Glomerular visceral epithelial cell (primary cell): Measurements from ENCODE around the gene TTC28.
A peak's percentile ranks its signal among the peaks of the same experiment; 100 is the strongest.
"Not testable (repeated sequence)": the region's sequence is repeated elsewhere in the genome, so short reads cannot be mapped to it uniquely, and the experiment has no call there.

Experiments used
- DNase-seq: peaks from one replicate; pipeline ENCODE4 v3.0.0-alpha.2; 2016; ENCODE audit errors: extremely low spot score

The TTC28 gene

DNA sequence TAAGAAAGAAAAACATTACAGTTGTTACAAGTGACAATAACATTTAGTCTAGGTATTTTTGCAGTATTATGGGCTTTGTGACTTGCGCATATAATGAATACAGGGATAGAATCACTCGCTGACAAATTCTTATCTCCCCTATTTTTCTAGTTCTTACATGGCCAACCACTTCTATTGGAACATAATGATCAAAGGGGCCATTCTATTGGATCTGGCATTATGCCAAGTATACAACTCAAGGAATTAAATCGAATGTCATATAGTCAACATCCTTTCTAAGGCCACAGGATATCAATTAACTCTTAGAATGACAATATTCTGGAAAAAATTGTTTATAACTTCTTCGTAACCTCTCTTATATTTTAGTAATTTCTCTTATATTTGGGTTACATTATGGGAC, 272.0 kb downstream of the TTC28 start:
- no peak for DNase-seq

DNA sequence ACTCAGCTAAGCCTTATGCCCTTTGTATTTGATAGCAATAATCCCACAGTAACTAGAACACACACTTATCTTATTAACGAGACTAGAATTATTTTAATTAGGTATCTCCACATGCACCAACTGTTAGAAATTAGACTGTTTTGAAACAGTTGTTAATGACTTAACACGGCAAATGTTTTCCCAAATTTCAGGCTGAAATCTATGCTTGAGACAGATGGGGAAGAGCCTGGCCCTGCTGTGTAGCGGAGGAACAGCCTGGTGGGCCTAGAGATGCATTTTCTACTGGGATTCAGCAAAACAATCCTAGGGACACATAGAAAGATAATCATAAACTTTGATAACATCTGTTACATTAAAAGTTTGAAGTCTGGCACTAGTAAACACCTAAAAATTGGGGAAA, 273.4 kb downstream of the TTC28 start:
- DNase-seq, result no peak

DNA sequence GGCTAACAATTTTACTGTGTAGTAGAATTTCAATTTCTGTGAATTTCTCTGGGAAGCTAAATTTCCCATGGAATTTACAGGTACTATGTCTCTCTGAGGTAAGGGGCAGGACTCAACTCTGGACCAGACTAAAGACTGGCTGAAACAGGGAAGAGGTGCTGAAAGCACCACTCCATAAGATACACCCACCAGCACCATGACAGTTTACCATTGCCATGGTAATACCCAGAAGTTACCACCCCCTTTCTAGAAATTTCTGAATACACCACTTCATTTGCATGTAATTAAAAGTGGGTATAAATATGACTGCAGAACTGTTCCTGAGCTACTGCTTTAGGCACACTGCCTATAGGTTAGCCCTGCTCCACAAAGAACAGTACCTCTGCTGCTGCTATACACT, 274.1 kb downstream of the TTC28 start:
- no peak for DNase-seq

DNA sequence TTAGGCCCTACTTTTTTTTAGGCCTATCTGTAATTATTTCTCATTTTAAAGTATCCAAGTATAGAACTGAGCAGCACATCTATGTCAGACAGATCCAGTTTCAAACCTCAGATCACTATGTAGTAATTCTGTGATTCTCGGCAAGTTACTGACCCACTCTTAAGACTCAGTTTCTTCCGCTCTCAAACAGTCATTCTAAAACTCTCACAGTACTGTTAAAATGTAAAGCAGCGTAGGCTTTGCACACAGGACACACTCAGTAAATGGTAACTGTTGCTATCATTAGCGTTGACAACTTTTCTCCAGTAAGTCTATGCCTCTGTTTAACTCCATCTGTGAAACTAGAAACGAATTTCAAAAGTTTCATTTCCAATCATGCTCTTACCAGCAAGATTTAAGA, 277.1 kb downstream of the TTC28 start:
- no peak for DNase-seq

DNA sequence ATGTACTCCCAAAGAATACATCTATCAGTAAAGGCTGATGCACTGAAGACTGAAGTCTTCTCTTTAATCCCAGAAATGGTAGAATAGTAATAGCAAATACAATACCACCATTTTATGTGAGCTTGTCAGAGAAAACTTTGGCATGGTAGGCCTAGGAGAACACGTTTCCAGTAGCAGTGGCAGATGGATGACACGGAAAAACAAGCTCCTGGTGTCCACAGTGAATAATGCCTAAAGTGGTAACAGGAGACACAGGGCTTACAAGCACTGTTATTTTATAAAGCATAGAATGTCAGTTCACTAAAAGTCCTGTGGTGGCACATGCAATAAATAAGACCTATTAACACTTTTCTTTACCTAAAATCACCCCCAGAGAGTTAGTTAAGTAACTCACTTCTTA, 277.6 kb downstream of the TTC28 start:
- DNase-seq, result no peak

DNA sequence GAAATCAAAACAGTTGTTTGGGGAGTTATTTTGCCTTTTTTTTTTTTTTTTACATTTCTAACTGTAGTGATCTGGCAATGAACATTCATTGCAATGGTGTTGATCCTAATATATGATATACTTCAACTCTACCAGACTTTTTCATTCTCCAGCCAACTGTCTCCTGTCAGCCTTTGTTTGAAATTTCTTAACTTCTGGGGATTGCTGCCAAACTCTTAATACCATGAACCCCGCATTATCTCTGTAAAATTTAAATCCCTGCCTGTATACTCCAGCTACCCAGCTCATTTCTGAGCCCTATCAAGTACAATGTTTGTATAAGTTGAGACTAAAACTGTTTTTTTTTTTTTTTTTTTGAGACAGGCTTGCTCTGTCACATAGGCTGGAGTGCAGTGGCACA, 280.7 kb downstream of the TTC28 start:
- no peak for DNase-seq

DNA sequence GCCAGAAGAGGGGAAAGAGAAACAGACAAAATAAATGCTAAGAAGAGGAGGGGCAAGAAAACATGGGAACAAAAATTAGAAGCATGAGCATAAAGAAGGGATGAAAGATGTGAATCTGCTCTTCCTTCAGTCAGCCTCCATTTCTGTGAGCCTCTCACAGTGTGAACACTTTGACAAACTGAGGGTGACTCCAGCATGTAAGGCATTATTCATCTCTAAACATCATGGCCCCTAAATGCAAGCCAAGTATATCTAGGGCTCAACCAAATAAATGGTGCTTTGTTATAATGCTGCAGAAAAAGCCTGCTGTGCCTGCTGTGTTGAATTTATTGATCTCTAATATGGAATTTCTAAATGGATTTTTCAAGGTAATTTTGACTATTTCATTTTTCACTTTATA, 281.3 kb downstream of the TTC28 start:
- DNase-seq, result no peak

DNA sequence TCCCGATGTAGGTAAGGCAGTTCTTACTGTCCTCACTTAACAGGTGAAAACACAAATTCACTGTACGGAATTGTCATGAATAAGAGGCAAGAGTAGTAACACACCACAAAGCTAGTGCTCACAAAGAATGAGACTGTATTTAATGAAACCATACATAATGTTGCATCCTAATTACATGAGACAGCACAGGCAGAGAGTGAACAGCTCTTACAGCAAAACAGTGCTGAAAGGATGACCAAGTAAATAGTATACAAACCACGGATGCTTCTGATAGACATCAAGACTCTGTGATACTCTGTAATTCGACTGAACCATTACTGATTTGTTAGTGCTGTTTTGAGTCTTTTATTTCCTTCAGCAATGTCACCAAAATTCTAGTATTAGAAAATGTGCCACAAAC, 282.3 kb downstream of the TTC28 start:
- DNase-seq, result no peak

DNA sequence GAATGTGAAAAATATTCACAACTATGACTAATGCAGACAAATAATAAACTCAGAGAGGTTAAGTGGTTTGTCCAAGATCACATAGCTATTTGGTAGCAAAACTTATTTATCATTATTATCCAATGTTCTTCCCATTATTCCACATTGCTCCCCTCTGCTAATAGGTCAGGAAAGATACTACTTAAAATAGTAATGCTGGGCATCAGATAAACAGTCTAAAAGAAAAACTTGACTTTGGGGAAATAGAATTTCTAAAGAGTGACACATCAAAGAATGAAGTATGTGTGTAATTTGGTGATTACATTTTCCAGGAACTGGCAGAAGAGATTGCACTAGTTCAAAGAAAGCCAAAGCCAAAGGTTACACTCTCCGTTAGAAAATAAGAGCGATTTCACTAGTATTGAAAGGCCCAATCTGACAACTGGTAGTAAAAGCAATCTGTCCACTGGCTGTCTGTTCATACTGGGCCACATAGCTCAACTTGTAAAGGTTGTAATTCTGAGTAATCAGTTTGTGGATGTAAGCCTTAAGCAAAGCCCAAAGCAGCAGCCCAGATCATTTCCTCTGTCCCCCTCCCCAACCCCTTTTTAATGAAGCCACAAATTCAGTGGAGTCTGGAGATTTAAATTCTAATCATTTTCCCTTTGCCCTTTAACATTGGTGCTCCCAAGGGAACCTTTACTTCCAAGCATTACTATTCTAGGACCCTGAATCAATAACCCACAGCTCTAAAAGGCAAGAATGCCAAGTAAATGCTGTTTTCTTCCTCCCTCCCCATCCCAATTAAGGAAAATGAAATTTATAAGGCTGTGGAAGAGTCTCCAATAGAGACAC, 283.5 kb downstream of the TTC28 start:
- peak; percentile 7 for DNase-seq

DNA sequence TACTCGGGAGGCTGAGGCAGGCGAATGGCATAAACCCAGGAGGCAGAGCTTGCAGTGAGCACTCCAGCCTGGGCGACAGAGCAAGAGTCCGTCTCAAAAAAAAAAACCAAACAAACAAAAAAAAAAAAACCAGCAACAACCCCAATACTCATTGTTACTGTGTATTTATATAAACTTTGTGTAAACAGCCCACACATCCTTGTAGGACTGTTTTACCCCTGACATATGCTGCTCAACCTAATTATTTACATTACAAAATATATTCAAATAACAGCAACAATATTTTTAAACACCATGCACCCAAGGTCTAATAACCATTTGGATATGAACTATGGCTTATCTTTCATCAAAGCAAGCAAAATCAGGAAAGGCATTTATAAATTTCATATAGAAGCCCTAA, 284.1 kb downstream of the TTC28 start:
- no peak for DNase-seq

DNA sequence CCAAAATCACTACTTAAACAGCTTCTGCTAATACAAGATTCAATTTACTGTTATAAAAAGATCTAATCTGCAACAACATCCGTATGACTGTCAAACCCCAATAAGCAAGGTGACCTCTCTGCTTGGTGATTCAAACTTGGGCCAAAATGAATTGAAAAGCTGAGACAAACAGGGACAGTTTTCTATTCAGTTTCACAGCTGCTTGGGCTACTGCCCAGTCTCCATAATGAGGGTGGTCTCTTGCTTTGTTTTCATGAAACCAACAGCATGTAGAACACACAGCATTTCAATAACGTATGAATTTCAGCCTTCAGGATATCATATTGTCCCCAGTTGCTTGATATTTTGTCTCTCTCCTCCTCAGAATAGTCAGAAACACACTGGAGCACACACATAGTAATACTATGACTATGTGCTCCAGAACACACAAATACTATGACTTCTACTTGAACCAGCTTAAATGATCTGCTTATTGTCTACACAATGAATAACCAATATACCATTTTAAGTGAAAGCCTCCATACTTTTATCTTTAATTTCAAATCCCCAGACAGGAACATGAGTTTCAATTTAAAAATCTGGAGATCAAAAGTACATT, 285.0 kb downstream of the TTC28 start:
- no peak for DNase-seq

DNA sequence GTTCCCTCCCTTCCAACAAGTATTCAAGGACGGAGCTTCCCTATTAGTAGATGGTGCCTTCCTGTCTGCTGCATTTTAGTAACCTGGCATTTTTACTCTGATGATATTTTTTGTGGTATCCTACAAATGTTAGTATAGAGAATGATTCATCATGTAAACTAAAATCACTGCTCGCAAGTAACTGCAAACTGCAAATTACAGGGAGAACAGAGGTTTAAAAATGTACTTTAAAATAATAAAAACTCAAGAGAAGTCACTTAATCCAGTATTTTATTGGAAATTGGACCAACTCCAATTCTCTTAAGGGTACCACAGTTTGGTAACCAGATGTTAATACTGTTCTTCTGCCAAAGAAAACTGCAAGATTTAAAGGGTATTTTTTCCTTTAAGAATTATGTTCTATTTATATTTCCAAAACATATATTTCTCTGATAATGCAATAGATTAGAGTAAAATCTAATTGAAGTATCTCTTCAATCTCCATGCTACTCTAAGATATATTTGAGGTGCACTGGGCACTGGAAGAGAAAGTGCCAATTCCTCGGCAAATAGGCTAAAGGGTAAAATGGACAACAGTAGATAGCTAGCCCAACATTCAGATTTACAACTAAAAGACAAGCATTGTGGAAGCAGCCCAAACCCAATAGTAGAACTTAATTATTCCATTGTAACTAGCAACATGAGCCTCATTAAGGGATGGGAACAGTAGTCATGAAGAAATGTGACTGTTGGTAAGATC, 298.0 kb downstream of the TTC28 start:
- peak; percentile 15 for DNase-seq

DNA sequence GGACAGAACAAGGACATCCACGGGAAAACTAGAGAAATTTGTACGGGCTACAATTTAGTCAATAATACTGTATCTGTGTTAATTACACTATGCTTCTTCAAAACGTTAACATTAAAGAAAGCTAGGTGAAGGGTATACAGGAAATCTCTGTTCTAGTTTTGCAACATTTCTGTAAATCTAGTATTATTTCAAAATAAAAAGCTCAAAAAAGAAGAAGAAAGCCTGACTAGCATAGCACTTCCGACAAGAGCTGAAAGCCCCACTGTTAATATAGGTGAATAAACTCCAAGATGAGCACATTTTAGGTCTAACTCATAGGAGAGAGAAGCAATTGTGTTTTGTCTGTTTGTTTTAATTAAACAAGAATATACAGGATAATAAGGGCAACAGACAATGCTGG, 299.7 kb downstream of the TTC28 start:
- DNase-seq, result no peak

DNA sequence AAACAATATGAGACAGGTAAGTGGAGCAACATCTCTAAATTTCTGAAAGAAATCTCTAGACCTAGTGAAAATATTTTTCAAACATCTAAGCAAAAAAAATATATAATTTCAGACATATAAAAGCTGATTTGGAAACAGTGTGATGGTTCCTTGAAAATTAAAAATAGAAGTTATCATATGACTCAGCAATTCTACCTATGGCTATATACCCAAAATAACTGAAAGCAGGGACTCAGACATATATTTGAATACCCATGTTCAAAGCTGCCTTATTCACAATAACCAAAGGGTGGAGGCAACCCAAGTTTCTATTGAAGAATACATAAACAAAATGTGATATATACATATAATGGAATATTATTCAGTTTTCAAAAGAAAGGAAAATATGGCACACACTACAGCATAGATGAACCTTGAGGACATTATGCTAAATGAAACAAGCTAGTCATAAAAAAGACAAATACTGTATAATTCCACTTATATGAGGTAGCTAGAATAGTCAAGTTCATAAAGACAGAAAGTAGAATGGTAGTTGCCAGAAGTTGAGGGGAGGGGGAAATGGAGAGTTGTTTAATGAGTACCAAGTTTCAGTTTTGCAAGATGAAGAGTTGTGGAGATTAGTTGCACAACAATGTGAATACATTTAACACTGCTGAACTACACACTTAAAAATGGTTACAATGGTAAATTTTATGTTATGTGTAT, 300.4 kb downstream of the TTC28 start:
- no peak for DNase-seq

DNA sequence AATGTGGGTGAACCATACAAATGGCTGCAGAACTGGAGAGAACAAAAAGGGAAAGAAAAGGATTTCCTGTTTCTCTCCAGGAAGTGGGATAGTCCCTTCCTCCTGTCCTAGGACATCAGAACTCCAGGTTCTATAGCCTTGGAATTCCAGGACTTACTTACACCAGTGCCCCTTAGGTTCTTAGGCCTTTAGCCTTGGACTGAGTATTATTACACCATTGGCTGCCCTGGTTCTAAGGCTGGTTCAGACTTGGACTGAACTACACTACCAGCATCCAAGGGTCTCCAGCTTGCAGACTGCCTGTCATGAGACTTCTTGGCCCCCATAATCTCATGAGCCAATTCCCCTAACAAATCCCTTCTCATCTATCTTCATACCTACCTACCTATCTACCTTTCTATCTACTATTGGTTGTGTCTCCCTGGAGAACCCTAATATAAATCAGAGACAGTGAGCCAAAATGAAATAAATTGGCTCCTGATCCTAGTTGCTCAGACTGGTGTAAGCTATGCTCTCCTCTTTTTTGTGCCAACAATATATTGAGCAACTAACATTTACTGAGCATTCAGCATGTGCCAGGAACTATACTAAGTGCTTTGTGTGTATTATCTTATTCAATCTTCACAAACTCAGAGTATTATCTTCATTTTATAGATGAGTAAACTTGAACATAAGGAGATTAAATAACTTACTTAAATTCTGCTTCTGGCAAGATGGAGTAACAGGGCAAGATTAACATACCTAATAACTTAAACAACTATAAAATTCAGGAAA, 303.7 kb downstream of the TTC28 start:
- DNase-seq, result no peak

DNA sequence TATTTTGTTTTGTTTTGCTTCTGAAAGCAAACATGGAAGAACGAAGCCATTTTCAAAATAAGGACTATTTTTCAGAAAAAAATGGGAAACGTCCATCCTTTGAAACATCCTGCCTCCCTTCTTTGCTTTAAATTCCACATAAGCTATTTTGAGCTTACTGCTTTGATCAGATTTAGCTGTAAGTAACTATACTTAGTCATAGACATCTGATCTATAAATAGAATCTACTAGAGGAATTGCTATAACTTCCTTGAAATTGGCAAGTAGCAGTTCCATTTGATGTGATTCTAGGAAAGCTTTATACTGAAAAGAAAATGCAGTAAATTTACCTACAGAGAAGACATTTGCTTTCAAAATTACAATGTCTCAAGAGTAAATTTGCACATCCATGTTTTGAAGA, 305.8 kb downstream of the TTC28 start:
- DNase-seq, result no peak

DNA sequence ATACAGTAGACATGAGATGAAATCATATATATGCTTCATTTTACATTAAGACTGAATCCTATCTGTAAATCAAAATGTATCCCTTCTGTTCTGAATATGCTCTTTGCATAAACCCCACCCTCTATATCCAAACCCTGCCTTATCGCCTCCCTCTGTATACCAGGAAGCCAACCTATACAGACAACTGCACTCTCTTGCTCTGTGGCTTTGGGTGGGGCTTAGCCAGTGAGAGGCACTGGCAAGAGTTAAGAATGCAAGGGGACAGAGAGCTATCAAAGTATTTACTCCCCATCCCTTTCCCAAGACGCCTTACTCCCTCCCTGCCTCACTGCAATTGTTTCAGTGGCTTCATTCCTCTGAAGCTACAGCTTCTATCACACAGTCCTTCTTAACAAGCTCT, 309.8 kb downstream of the TTC28 start:
- no peak for DNase-seq

DNA sequence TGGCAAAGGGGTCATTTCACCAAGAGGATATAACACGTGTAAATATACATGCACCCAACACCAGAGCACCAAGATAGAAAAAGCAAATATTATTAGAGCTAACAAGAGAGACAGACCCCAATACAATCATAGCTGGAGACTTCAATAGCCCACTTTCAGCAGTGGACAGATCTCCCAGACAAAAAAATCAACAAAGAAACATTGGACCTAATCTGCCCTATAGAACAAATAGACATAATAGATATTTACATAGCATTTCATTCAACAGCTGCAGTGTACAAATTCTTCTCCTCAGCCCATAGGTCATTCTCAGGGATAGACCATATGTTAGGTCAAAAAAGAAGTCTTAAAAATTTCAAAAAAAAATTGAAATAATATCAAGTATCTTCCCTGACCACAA, 312.8 kb downstream of the TTC28 start:
- no peak for DNase-seq

DNA sequence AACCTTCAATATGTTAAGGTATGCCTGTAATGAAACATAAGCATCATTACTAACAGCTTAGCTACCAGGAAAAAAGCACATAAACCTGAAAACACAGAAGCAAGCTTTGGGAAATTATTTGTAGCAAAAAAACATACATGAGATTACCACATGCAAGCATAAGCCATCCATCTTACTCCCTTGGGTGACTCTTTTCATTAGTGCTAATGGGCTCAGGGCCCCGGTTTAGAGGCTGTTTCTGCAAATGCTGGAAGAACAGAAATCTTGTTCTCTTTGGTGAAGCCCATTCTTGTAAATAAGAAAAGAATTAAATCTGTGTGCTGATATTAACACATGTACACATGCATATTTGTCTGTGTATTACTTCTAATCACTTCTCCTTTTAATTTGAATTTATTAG, 314.3 kb downstream of the TTC28 start:
- no peak for DNase-seq

DNA sequence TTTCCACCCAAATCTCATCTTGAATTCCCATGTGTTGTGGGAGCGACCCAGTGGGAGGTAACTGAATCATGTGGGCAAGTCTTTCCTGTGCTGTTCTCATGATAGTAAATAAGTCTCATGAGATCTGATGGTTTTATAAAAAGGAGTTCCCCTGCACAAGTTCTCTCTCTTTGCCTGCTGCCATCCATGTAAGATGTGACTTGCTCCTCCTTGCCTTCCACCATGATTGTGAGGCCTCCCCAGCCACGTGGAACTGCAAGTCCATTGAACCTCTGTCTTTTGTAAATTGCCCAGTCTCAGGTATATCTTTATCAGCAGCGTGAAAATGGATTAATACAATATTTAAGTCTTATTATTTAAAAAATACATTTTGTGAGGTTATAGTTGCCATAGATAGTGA, 315.5 kb downstream of the TTC28 start:
- DNase-seq, result not testable (repeated sequence)

DNA sequence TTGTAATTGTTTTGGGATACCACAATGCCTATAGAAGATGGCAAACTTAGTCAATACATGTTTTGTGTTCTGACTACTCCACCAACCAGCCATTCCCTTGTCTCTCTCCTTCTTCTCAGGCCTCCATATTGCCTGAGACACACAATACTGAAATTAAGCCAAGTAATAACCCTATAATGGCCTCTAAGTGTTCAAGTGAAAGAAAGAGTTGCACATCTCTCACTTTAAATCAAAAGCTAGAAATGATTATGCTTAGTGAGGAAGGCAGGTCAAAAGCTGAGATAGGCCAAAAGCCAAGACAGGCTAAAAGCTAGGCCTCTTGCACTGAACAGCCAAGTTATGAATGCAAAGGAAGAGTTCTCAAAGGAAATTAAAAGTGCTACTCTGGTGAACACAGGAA, 318.7 kb downstream of the TTC28 start:
- no peak for DNase-seq

DNA sequence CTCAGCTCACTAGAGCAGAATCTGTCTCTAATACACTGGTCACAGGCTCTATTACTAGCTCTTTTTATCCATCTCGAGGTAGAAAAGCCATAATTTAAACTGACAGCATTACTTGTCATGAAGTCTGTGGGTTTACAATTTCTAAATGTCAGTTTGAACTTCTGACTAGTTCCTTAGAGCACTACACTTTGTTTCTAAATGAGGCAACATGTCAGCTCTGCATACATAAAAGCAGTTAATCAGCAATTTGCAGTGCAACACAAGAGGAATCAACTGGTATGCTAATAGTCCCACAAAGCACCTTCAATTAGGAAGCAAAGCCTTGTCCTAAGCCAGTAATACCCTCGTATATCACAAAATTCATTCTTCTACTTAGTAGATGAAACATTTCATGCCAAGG, 321.3 kb downstream of the TTC28 start:
- DNase-seq, result no peak
